HL-60/S4 treated with phorbol 12-myristate 13-acetate at 8.2 ng/mL for 4 days and 3 days (cell line): ENCODE measurements around the gene OAT.
"Not testable (repeated sequence)": the region's sequence is repeated elsewhere in the genome, so short reads cannot be mapped to it uniquely, and the experiment has no call there.

Experiments
- in situ Hi-C: fragments of 300-500 bp; cut with MboI; formaldehyde crosslinking; loops from 2 replicates; pipeline ENCODE4 v1.15.0; 2022; ENCODE audit warnings: low sequenced_read_pairs

The OAT gene

GRCh38 chr10:124447751-124448466 lies 29.2 kb upstream of the OAT start:
- in situ Hi-C loops = no loop called here

GRCh38 chr10:124446830-124447750 lies 28.4 kb upstream of the OAT start:
- in situ Hi-C loops = no loop called here

- in situ Hi-C loops = not testable (repeated sequence)
Measured at GRCh38 chr10:124441694-124442093, 23.0 kb upstream of the OAT start.

GRCh38 chr10:124436191-124436638 lies 17.5 kb upstream of the OAT start:
- in situ Hi-C loops = no loop called here

GRCh38 chr10:124435683-124436082 lies 17.0 kb upstream of the OAT start:
- in situ Hi-C loops = not testable (repeated sequence)

- in situ Hi-C loops = no loop called here
Measured at GRCh38 chr10:124433461-124433860, 14.7 kb upstream of the OAT start.

- in situ Hi-C loops = no loop called here
Measured at GRCh38 chr10:124430077-124430476, 11.4 kb upstream of the OAT start.

- in situ Hi-C loops = no loop called here
Measured at GRCh38 chr10:124429576-124429975, 10.9 kb upstream of the OAT start.

GRCh38 chr10:124428207-124428777 lies 9.6 kb upstream of the OAT start:
- in situ Hi-C loops = no loop called here

- in situ Hi-C loops = no loop called here
Measured at GRCh38 chr10:124425227-124425962, 6.7 kb upstream of the OAT start.

GRCh38 chr10:124423813-124424212 lies 5.1 kb upstream of the OAT start:
- in situ Hi-C loops = no loop called here

GRCh38 chr10:124422742-124423141 lies 4.0 kb upstream of the OAT start:
- in situ Hi-C loops = no loop called here

- in situ Hi-C loops = no loop called here
Measured at GRCh38 chr10:124420254-124420653, 1.5 kb upstream of the OAT start.

GRCh38 chr10:124419635-124420034 lies 912 bp upstream of the OAT start:
- in situ Hi-C loops = no loop called here

GRCh38 chr10:124417895-124418725 lies 613 bp downstream of the OAT start:
- in situ Hi-C loops = no loop called here

- in situ Hi-C loops = no loop called here
Measured at GRCh38 chr10:124416733-124417132, 2.0 kb downstream of the OAT start.

- in situ Hi-C loops = no loop called here
Measured at GRCh38 chr10:124415210-124415609, 3.5 kb downstream of the OAT start.

- in situ Hi-C loops = no loop called here
Measured at GRCh38 chr10:124414076-124414475, 4.6 kb downstream of the OAT start.

- in situ Hi-C loops = no loop called here
Measured at GRCh38 chr10:124409696-124410095, 9.0 kb downstream of the OAT start.

- in situ Hi-C loops = no loop called here
Measured at GRCh38 chr10:124408357-124408756, 10.4 kb downstream of the OAT start.
